WERI-Rb-1 (cell line): ENCODE results near the gene DMTF1.

Experiments used
- DNase-seq: peaks from one replicate; pipeline ENCODE4 v3.0.0-alpha.2; 2020
- H3K27ac ChIP-seq: fragments of 250-450 bp; sonication (Bioruptor Pico); 2 replicates; pipeline ENCODE4 v1.5.1; 2020; ENCODE audit warnings: mild to moderate bottlenecking, moderate library complexity
- H3K27me3 ChIP-seq: fragments of 250-450 bp; sonication (Bioruptor Pico); 2 replicates; pipeline ENCODE4 v1.5.1; 2021; ENCODE audit warnings: mild to moderate bottlenecking, low read depth, moderate library complexity; ENCODE audit not compliant: insufficient read depth, severe bottlenecking
- H3K36me3 ChIP-seq: fragments of 250-450 bp; sonication (Bioruptor Pico); 2 replicates; pipeline ENCODE4 v1.5.1; 2020; ENCODE audit warnings: mild to moderate bottlenecking, moderate library complexity
- H3K4me3 ChIP-seq: 2 replicates; pipeline ENCODE4 v1.5.1; 2011; ENCODE audit warnings: low read depth, mild to moderate bottlenecking, control low read depth, low read length
- H3K9me3 ChIP-seq: fragments of 250-450 bp; sonication (Bioruptor Pico); 2 replicates; pipeline ENCODE4 v1.5.1; 2021; ENCODE audit warnings: mild to moderate bottlenecking, moderate library complexity; ENCODE audit not compliant: severe bottlenecking
- TF ChIP-seq, protein P1 (sequence below): IDR thresholded peaks from 2 replicates; pipeline ENCODE4 v1.5.1; 2011; ENCODE audit warnings: low read depth, mild to moderate bottlenecking, control low read depth, inconsistent platforms, low read length

The DMTF1 gene

DNA sequence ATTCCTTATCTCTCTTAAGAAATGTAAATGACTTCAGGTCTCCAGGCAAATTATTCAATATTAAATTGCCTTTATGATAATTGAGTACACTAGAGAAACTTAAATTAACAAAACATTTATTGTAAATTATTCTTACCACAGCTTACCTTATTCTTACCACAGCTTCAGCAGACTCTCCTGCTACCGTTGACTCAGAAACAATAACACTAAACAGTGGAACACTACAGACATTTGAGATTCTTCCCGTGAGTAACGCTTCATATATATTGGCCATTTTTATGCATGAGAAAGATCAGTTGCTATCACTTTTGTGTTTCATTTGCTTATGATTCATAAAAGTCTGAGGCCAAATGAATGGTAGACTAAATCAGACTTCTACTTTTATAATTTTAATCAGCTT lies 38.5 kb downstream of the DMTF1 start:
- no peaks in the 10 kb centered on the region for H3K9me3 ChIP-seq
- H3K27me3 ChIP-seq: no peaks in the 10 kb centered on the region
- H3K27ac ChIP-seq: no peak overlapping the region
- peaks cover 90% of the 10 kb centered on the region for H3K36me3 ChIP-seq
- H3K4me3 ChIP-seq: no peak overlapping the region
- DNase-seq: no peak
- TF ChIP-seq, protein P1, sequence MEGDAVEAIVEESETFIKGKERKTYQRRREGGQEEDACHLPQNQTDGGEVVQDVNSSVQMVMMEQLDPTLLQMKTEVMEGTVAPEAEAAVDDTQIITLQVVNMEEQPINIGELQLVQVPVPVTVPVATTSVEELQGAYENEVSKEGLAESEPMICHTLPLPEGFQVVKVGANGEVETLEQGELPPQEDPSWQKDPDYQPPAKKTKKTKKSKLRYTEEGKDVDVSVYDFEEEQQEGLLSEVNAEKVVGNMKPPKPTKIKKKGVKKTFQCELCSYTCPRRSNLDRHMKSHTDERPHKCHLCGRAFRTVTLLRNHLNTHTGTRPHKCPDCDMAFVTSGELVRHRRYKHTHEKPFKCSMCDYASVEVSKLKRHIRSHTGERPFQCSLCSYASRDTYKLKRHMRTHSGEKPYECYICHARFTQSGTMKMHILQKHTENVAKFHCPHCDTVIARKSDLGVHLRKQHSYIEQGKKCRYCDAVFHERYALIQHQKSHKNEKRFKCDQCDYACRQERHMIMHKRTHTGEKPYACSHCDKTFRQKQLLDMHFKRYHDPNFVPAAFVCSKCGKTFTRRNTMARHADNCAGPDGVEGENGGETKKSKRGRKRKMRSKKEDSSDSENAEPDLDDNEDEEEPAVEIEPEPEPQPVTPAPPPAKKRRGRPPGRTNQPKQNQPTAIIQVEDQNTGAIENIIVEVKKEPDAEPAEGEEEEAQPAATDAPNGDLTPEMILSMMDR: no peak

DNA sequence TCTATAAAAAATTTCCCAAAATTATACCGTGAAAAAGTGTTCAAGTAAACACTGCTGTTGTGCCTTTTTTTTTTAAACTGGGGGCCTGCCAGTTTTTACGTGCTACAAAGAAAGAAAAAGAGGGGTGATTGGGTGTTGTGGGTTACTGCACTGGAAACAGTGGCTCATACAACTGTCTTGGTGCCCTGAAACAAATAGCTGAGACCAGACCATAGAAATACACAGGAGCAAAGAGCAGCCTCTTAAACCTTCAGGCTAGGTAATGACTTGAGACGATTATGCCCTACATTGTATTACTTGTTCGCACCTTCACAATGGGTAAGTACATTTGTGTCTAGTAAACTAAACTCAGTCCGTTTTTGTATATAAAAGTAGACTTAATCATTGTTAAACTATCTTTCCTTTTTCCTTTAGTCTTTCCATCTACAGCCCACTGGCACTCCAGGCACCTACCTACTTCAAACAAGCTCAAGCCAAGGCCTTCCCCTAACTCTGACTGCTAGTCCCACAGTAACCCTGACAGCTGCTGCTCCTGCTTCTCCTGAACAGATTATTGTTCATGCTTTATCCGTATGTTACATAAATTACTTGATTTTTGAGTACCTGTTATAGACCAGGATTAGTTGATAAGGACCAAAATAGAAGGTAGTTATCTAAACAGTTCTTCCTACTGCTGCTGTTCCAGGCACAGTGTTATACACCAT lies 40.7 kb downstream of the DMTF1 start:
- Histone ChIP-seq H3K4me3 (no peak overlapping the region), H3K36me3 (peaks cover 90% of the 10 kb centered on the region), H3K9me3 (no peaks in the 10 kb centered on the region), H3K27ac (no peak overlapping the region), H3K27me3 (no peaks in the 10 kb centered on the region)
- no peak for DNase-seq
- TF ChIP-seq, protein P1: no peak

- DNase-seq: no peak
- Histone ChIP-seq H3K4me3 (no peak overlapping the region), H3K27me3 (no peaks in the 10 kb centered on the region), H3K36me3 (peaks cover 90% of the 10 kb centered on the region), H3K9me3 (no peaks in the 10 kb centered on the region), H3K27ac (no peak overlapping the region)
- TF ChIP-seq, protein P1: no peak
Measured at GRCh38 chr7:87193912-87194311, 41.7 kb downstream of the DMTF1 start.

- TF ChIP-seq, protein P1: no peak
- peaks cover 59% of the 10 kb centered on the region for H3K36me3 ChIP-seq
- no peak for DNase-seq
- no peaks in the 10 kb centered on the region for H3K9me3 ChIP-seq
- H3K27ac ChIP-seq: no peak overlapping the region
- H3K27me3 ChIP-seq: no peaks in the 10 kb centered on the region
- H3K4me3 ChIP-seq: no peak overlapping the region
Measured at GRCh38 chr7:87199241-87199640, 47.0 kb downstream of the DMTF1 start.

DNA sequence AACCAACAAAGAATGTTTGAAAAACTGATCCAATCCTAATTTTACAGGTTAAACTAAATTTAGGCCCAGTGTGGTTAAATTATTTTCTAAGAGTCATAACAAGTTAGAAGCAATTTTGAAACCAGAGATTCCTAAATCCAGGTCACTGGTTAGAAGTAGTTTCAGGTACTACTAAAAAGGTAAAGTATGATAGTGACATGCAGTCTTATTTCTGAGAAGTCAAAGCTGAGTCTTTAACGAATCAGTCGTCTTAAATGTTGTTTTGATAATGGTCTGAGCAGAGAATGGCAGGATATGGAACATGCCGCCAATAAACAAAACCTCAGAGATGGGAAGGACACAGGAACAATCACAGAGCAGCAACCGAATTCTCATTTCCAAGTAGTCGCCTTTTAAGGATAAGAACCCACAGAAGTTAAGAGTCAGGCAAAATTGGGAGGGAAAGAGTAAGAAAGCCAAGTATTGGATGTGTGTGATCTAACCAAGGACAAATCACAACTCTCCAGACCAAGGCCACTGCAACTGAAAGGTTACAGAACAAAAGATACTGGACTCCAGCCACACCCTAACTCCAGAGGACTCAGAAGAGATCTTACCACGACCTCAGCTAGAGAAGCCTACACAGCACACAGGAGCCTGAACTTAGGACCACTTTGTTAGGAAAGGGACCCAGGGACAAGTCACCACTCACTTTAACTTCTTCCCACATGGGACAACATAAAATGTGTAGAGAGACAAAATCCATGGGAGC lies 47.6 kb downstream of the DMTF1 start:
- Histone ChIP-seq H3K27ac (no peak overlapping the region), H3K27me3 (no peaks in the 10 kb centered on the region), H3K9me3 (peaks cover 5% of the 10 kb centered on the region), H3K4me3 (no peak overlapping the region), H3K36me3 (peaks cover 58% of the 10 kb centered on the region)
- DNase-seq: no peak
- TF ChIP-seq, protein P1: no peak
